ENCODE measurements around the gene MYADM.
"Not testable (repeated sequence)": the region's sequence is repeated elsewhere in the genome, so short reads cannot be mapped to it uniquely, and the experiment has no call there.

Gene MYADM

DNA sequence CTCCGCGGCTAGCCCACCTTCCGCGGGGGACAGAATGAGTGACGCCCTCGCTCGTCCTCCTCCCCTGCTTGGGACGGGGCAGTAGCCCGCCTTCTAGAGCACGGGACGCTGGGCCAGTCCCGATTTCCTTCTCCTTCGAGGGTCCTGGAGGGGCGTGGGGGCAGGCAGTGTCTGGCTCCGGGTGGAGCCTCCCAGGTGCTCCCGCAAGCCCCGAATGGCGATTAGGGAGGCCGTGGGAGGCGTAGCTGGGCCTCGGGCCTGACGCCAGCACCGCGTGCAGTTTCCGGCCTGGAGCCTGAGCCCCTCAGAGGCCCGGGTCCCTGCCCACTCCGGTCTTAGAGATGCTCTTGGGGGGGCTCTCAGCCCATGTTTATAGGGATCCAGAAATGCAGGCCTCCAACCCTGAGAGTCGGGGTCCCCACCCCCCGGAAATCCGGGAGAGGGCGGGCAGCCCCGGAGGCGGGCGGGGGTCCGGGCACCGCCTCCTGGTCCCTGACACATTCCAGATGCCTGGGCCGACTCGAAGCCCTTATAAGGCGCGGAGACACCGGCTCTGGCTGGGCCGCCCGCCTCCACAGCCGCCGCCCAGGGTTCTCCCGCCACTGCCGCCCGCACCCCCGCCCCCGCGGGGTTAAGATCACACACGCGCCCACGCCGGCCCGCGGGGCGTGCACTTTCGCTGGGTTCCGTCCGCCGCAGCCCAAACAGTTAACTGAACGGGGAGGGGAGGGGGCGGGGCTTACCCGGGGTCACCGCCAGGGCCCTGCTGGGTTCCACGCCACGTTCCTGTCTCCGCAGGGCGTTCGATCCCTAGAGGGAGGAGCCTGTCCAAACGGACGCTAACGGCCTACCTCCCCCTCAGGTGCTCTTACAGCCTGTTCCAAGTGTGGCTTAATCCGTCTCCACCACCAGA, 1.5 kb downstream of the MYADM start:
- DNase-seq, result peak; percentile 94

- not testable (repeated sequence) for DNase-seq
Observed at GRCh38 chr19:53869805-53870484, 2.3 kb downstream of the MYADM start.

GRCh38 chr19:53870485-53870844, 2.8 kb downstream of the MYADM start:
- no peak for DNase-seq

DNA sequence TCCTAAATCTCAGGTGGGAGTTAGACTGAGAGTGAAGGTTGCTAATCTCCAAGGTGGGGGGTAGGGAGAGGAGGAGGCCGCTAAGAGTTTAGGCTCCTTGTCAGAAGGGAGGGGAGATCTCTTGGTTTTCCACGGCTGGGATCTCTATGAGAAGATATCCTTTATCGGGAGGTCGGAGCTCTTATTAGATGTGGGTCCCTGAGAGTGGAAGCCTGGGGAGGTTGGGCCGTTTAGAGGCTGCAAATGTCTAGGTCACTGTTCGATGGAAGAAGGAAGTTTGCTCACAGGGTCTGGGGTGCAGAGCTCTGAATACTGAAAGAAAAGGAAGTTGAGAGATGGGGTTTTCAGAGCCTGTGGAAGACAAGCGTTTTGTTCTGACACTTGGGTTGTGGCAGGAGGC, 3.8 kb downstream of the MYADM start:
- no peak for DNase-seq

GRCh38 chr19:53872762-53873161, 5.1 kb downstream of the MYADM start:
- DNase-seq, result no peak

DNA sequence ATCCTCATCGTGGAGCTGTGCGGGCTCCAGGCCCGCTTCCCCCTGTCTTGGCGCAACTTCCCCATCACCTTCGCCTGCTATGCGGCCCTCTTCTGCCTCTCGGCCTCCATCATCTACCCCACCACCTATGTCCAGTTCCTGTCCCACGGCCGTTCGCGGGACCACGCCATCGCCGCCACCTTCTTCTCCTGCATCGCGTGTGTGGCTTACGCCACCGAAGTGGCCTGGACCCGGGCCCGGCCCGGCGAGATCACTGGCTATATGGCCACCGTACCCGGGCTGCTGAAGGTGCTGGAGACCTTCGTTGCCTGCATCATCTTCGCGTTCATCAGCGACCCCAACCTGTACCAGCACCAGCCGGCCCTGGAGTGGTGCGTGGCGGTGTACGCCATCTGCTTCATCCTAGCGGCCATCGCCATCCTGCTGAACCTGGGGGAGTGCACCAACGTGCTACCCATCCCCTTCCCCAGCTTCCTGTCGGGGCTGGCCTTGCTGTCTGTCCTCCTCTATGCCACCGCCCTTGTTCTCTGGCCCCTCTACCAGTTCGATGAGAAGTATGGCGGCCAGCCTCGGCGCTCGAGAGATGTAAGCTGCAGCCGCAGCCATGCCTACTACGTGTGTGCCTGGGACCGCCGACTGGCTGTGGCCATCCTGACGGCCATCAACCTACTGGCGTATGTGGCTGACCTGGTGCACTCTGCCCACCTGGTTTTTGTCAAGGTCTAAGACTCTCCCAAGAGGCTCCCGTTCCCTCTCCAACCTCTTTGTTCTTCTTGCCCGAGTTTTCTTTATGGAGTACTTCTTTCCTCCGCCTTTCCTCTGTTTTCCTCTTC, 6.3 kb downstream of the MYADM start:
- no peak for DNase-seq

- no peak for DNase-seq
Observed at GRCh38 chr19:53874606-53874990, 6.9 kb downstream of the MYADM start.

- no peak for DNase-seq
Observed at GRCh38 chr19:53875602-53876325, 8.1 kb downstream of the MYADM start.

DNA sequence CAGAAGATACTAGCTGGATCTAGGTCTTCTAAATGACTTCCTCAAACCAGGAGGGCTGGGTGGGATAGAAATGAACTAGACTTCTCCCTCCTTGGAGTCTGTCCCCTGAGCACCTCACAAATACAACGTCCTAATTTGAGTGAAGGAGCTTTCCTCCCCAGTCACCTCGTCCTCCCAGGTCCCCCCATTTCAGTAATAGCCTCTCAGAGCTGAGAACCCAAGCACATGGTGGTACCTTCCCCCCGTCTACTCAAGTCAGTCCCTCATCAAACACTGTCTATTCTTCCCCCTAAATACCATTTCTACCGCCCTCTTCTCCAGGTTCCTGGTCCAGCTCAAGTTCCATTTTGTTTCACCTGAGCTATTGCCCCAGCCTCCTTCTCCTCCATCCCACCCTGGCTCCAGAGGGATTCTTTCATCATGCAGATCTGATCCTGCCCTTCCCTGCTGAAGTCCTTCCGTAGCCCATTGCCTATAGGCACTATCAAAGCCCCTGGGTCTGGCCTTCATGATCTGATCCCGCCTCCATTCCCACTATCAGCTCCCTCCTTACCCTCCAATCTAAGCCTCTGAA, 9.1 kb downstream of the MYADM start:
- DNase-seq, result no peak

DNA sequence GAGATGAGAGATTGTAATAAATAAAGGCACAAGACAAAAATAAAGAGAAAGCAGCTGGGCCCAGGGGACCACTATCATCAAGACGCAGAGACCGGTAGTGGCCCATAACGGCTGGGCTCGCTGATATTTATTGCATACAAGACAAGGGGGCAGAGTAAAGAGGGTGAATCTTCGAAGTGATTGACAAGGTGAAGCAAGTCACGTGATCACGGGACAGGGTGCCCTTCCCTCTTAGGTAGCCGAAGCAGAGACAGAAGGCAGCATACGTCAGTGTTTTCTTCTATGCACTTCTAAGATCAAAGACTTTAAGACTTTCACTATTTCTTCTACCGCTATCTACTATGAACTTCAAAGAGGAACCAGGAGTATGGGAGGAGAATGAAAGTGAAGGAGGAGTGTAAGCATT, 9.7 kb downstream of the MYADM start:
- no peak for DNase-seq

GRCh38 chr19:53878776-53879139, 11.1 kb downstream of the MYADM start:
- no peak for DNase-seq

DNA sequence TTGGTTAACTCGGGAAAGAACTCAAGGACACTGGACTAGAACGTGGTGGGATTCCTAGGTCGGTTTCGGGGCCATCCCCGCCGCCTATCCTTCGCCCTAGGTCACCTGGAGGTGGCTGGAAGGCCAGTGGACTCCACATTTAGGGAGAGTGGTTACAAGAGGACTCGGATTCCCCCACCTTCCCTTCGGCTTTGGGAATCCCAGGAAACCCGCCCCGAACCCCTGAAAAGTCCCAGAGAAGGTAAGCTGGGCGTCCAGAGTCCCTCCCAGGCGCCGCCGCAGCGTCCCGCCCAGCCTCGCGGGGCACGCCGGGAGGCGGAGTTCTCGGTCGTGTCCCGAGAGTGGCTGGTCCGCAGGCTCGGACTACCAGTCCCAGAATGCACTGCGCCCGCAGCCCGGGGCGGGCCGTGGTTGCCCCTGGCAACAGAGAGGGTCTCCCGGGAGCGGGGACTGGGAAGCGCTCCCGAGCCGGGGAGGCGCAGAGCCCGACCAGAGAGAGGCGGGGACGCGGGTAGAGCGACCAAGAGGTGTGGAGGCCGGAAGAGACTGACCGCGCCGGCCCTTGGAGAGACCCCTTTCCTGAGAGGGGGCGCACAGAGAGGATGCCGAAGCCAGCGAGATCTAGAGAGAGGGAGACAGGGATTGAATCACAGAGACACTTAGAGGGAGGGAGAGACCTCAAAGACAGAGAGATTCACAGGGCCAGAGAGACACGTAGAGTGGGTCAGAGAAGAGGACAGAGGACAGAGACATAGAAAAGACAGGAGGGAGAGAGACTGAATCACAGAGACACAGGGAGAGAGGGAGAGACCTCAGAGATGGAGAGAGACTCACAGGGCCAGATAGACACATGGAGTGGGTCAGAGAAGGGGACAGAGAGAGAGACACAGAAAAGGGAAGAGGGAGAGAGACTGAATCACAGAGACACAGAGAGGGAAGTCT, 11.7 kb downstream of the MYADM start:
- peak; percentile 94 for DNase-seq

DNA sequence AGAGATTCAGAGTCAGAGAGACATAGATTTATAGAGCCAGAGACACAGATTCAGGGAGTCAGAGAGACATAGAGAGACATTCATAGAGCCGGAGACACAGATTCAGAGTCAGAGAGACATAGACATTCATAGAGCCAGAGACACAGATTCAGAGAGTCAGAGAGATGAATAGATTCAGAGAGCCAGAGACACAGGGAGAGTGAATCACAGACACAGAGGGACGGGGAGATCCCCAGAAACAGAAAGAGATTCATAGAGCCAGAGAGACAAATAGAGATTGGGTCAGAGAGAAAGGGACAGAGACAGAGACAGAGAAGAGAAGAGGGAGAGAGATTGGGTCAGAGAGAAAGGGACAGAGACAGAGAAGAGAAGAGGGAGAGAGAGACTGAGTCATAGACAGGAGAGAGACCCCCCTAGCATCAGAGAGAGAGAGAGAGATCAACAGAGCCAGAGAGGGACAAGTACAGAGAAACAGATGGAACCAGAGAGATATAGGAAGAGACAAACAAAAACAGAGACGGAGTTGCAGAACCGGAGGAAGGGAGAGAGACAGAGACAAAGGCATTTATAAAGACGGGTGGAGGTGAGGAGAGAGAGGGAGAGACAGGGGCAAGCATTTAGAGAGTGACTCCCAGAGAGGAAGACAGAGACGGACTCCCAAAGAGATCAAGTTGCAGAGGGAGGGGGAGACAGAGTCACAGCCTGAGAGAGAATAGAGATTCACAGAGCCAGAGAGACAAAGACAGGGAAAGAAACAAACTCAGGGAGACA, 13.2 kb downstream of the MYADM start:
- no peak for DNase-seq

DNA sequence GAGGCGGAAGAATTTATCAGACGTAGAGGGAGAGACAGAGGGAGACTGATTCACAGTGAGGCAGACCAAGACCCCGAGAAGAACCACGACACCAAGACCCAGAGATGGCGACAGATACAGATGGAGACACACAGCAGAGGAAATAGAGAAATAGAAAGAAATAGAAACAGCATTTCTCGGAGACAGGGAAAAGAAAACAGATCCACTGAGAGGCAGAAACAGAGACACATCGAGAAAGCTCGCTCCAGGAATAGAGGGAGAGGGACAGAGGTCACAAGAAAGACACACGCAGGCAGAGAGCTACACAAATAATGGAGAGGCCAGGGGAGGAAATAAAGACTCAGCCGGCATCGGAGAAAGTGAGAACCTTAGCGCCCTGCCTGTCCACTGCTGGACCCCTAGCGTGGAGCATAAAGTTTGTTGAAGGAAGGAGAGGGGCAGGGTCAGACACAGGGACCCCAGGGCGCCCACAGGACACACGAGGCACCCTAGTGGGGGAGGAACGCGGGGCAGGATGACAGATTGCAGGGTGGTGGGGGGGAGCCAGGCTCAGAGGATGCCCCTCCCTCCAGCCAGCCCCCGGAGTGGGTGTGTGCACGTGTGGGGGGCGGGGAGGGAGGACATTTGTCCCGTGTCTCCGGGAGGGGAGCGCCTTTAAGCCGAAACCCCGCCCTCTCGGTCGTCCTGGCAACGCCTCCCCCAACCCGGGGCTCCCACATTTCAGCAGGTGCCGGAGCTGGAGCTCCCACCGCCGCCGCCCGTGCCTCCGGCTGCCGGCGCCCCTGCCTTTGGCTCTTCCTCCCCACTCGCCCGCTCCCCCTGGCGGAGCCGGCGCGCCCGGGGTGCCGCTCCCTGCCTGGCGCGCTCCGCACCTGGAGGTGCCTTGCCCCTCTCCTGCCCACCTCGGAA, 14.1 kb downstream of the MYADM start, which contains the start of gene PRKCG:
TSS of gene PRKCG (plus strand) at position 716 of the 909 bp plus-strand sequence. CDS start 298 bp downstream, outside the sequence.
- DNase-seq, result no peak

DNA sequence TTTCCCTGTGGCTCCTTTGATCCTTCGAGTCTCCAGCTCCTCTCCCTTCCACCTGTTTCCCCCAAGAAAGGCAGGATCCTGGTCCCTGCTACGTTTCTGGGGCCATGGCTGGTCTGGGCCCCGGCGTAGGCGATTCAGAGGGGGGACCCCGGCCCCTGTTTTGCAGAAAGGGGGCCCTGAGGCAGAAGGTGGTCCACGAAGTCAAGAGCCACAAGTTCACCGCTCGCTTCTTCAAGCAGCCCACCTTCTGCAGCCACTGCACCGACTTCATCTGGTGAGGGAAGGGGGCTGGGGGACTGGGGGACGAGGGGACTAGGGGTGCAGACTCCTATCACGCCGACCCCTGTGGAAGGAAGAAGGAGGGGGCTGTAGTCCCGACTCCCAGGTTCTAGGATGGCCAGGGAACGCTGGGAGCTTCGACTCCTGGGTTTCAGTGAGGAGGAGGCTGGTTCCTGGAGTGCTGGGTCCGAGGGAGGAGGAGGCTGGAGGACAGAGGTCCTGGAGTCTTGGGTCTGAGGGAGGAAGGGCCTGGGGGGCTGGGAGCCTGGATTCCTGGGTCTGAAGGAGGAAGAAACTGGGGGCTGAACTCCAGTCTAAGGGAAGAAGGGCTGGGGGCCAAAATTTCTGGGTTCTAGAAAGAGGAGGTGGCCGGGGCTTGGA, 14.8 kb downstream of the MYADM start:
- DNase-seq, result no peak

- no peak for DNase-seq
Observed at GRCh38 chr19:53883231-53883661, 15.6 kb downstream of the MYADM start.

DNA sequence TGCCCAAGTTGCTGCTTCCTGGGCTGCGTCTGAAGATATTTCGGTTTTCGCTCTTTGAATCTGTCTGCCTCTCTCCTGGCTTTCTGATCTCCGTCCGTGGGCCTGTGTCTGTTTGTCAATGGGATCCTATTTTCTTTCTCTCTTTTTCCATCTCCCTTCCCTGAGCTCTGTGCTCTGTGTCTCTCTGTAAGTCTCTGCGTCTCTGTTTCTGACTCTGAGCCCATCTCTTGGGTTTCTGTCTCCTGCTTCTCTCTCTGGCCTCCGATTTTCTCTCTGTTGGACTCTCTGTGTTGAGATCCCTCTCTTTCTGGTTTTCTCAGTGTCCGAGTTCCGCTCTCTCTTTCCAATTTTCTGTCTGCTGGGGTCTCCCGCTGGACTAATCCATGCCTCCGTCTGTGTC, 16.1 kb downstream of the MYADM start:
- no peak for DNase-seq

DNA sequence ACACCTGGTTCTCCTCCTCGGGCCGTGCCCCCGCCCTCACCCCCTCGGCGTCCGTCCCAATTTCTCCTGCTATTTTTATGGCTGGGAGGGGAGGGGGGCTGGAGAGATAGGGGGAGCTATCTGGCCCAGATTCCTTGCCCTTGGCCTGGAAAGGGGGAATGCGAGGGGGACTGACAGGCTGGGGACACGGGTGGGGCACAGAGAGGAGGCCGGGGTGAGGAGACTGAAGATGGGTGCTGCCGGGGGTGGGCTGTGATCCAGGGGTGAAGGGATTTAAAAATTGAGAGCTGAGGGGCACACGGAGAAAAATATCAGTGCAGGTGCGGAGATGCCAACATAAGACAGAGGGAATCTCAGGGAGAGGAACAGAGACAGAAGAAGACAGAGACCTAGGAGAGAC, 16.6 kb downstream of the MYADM start:
- no peak for DNase-seq
